SK-N-SH treated with all-trans-retinoic acid at 6 μM for 48 hours (cell line): ENCODE measurements around the gene MBD5.

Experiments used
- ATAC-seq: fragments of 200-7000 bp; cut with Tn5 transposase; 3 replicates; pipeline ENCODE4 v1.9.1; 2020; ENCODE audit warnings: mild to moderate bottlenecking, moderate library complexity
- ARNTL ChIP-seq: fragments of 450-650 bp; formaldehyde crosslinking; IDR thresholded peaks from 2 replicates; pipeline ENCODE4 v1.5.0; 2020; ENCODE audit warnings: low read depth, mild to moderate bottlenecking, moderate library complexity, borderline replicate concordance
- BACH2 ChIP-seq: fragments of 250-450 bp; sonication (Bioruptor Pico); IDR thresholded peaks from 2 replicates; pipeline ENCODE4 v1.9.0; 2021; ENCODE audit warnings: mild to moderate bottlenecking, borderline replicate concordance
- CREB5 ChIP-seq: fragments of 250-450 bp; sonication (Bioruptor Pico); IDR thresholded peaks from 2 replicates; pipeline ENCODE4 v1.5.1; 2020; ENCODE audit warnings: low read depth, mild to moderate bottlenecking, moderate library complexity
- CSDC2 ChIP-seq: fragments of 250-450 bp; sonication (Bioruptor Pico); IDR thresholded peaks from 2 replicates; pipeline ENCODE4 v1.5.0; 2020; ENCODE audit warnings: mild to moderate bottlenecking, moderate library complexity
- CSRNP3 ChIP-seq: fragments of 250-450 bp; sonication (Bioruptor Pico); IDR thresholded peaks from 2 replicates; pipeline ENCODE4 v1.5.1; 2021; ENCODE audit warnings: mild to moderate bottlenecking, moderate library complexity
- ESRRG ChIP-seq: fragments of 250-450 bp; sonication (Bioruptor Pico); IDR thresholded peaks from 2 replicates; pipeline ENCODE4 v1.6.1; 2021; ENCODE audit warnings: mild to moderate bottlenecking
- GLIS3 ChIP-seq: fragments of 250-450 bp; sonication (Bioruptor Pico); IDR thresholded peaks from 2 replicates; pipeline ENCODE4 v1.5.0; 2020; ENCODE audit warnings: mild to moderate bottlenecking, moderate library complexity
- ISL1 ChIP-seq: fragments of 250-450 bp; sonication (Bioruptor Pico); IDR thresholded peaks from 2 replicates; pipeline ENCODE4 v2.1.2; 2022; ENCODE audit warnings: mild to moderate bottlenecking, moderate library complexity
- OSR1 ChIP-seq: fragments of 250-450 bp; sonication (Bioruptor Pico); IDR thresholded peaks from 2 replicates; pipeline ENCODE4 v1.8.0; 2022; ENCODE audit warnings: moderate library complexity, mild to moderate bottlenecking, inconsistent platforms
- POU6F1 ChIP-seq: fragments of 250-450 bp; sonication (Bioruptor Pico); IDR thresholded peaks from 2 replicates; pipeline ENCODE4 v1.8.0; 2021; ENCODE audit warnings: low read depth, mild to moderate bottlenecking, moderate library complexity, borderline replicate concordance
- PPARA ChIP-seq: fragments of 250-450 bp; sonication (Bioruptor Pico); IDR thresholded peaks from 2 replicates; pipeline ENCODE4 v1.5.0; 2020; ENCODE audit warnings: mild to moderate bottlenecking, borderline replicate concordance
- SNAI2 ChIP-seq: fragments of 250-450 bp; sonication (Bioruptor Pico); IDR thresholded peaks from 2 replicates; pipeline ENCODE4 v1.5.0; 2020; ENCODE audit warnings: mild to moderate bottlenecking, moderate library complexity
- TCF4 ChIP-seq: fragments of 250-450 bp; sonication (Bioruptor Pico); IDR thresholded peaks from 2 replicates; pipeline ENCODE4 v1.8.0; 2021; ENCODE audit warnings: mild to moderate bottlenecking, moderate library complexity, borderline replicate concordance
- TOX ChIP-seq: fragments of 250-450 bp; sonication (Bioruptor Pico); IDR thresholded peaks from 2 replicates; pipeline ENCODE4 v1.8.0; 2021; ENCODE audit warnings: mild to moderate bottlenecking, moderate library complexity, borderline replicate concordance
- ZC3H10 ChIP-seq: fragments of 250-450 bp; sonication (Bioruptor Pico); IDR thresholded peaks from 2 replicates; pipeline ENCODE4 v1.5.1; 2021; ENCODE audit warnings: mild to moderate bottlenecking, moderate library complexity
- ZFP3 ChIP-seq: fragments of 250-450 bp; sonication (Bioruptor Pico); IDR thresholded peaks from 2 replicates; pipeline ENCODE4 v1.5.0; 2020; ENCODE audit warnings: mild to moderate bottlenecking, moderate library complexity
- ZFP30 ChIP-seq: fragments of 450-650 bp; formaldehyde crosslinking; IDR thresholded peaks from 2 replicates; pipeline ENCODE4 v1.5.0; 2022; ENCODE audit warnings: mild to moderate bottlenecking, moderate library complexity
- ZNF565 ChIP-seq: fragments of 450-650 bp; formaldehyde crosslinking; conservative IDR thresholded peaks from 2 replicates; pipeline ENCODE4 v1.5.0; 2020; ENCODE audit warnings: low read depth, mild to moderate bottlenecking, moderate library complexity
- ZNF70 ChIP-seq: fragments of 450-650 bp; formaldehyde crosslinking; IDR thresholded peaks from 2 replicates; pipeline ENCODE4 v1.5.0; 2020; ENCODE audit warnings: mild to moderate bottlenecking, moderate library complexity
- ZNF8 ChIP-seq: fragments of 450-650 bp; formaldehyde crosslinking; IDR thresholded peaks from 2 replicates; pipeline ENCODE4 v1.5.0; 2020; ENCODE audit warnings: mild to moderate bottlenecking, moderate library complexity
- TF ChIP-seq, protein P1 (sequence below): fragments of 250-450 bp; sonication (Bioruptor Pico); IDR thresholded peaks from 2 replicates; pipeline ENCODE4 v1.5.0; 2020; ENCODE audit warnings: mild to moderate bottlenecking, moderate library complexity
- TF ChIP-seq, protein P2 (sequence below): fragments of 250-450 bp; sonication (Bioruptor Pico); IDR thresholded peaks from 2 replicates; pipeline ENCODE4 v1.8.0; 2020; ENCODE audit warnings: mild to moderate bottlenecking, moderate library complexity, borderline replicate concordance

The MBD5 gene

GRCh38 chr2:148459377-148459778, 438.5 kb downstream of the MBD5 start:
- peak; percentile 65 for ATAC-seq
- TF ChIP-seq ZFP30 (CRISPR knock-in tag) (no peak), ISL1 (CRISPR knock-in tag) (peak; percentile 60; the same call in 1 of the 2 replicates), CSRNP3 (no peak), ZNF70 (CRISPR knock-in tag) (no peak)
- TF ChIP-seq, all 23 proteins: peak for 1

GRCh38 chr2:148461876-148462275, 441.0 kb downstream of the MBD5 start:
- ATAC-seq: no peak
- TF ChIP-seq PPARA (CRISPR knock-in tag): no peak
- TF ChIP-seq TCF4 (CRISPR knock-in tag): no peak
- TF ChIP-seq ZNF8 (CRISPR knock-in tag): no peak
- TF ChIP-seq ESRRG (CRISPR knock-in tag): no peak
- no peak for TF ChIP-seq ZC3H10 (CRISPR knock-in tag)
- TF ChIP-seq ARNTL: no peak
- TF ChIP-seq, protein P1, sequence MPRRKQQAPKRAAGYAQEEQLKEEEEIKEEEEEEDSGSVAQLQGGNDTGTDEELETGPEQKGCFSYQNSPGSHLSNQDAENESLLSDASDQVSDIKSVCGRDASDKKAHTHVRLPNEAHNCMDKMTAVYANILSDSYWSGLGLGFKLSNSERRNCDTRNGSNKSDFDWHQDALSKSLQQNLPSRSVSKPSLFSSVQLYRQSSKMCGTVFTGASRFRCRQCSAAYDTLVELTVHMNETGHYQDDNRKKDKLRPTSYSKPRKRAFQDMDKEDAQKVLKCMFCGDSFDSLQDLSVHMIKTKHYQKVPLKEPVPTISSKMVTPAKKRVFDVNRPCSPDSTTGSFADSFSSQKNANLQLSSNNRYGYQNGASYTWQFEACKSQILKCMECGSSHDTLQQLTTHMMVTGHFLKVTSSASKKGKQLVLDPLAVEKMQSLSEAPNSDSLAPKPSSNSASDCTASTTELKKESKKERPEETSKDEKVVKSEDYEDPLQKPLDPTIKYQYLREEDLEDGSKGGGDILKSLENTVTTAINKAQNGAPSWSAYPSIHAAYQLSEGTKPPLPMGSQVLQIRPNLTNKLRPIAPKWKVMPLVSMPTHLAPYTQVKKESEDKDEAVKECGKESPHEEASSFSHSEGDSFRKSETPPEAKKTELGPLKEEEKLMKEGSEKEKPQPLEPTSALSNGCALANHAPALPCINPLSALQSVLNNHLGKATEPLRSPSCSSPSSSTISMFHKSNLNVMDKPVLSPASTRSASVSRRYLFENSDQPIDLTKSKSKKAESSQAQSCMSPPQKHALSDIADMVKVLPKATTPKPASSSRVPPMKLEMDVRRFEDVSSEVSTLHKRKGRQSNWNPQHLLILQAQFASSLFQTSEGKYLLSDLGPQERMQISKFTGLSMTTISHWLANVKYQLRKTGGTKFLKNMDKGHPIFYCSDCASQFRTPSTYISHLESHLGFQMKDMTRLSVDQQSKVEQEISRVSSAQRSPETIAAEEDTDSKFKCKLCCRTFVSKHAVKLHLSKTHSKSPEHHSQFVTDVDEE (CRISPR knock-in tag): no peak
- TF ChIP-seq, protein P2, sequence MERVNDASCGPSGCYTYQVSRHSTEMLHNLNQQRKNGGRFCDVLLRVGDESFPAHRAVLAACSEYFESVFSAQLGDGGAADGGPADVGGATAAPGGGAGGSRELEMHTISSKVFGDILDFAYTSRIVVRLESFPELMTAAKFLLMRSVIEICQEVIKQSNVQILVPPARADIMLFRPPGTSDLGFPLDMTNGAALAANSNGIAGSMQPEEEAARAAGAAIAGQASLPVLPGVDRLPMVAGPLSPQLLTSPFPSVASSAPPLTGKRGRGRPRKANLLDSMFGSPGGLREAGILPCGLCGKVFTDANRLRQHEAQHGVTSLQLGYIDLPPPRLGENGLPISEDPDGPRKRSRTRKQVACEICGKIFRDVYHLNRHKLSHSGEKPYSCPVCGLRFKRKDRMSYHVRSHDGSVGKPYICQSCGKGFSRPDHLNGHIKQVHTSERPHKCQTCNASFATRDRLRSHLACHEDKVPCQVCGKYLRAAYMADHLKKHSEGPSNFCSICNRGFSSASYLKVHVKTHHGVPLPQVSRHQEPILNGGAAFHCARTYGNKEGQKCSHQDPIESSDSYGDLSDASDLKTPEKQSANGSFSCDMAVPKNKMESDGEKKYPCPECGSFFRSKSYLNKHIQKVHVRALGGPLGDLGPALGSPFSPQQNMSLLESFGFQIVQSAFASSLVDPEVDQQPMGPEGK: no peak
- TF ChIP-seq GLIS3 (CRISPR knock-in tag): no peak
- no peak for TF ChIP-seq ZFP3 (CRISPR knock-in tag)
- TF ChIP-seq OSR1 (CRISPR knock-in tag): no peak
- no peak for TF ChIP-seq ISL1 (CRISPR knock-in tag)
- no peak for TF ChIP-seq ZFP30 (CRISPR knock-in tag)
- no peak for TF ChIP-seq CREB5 (CRISPR knock-in tag)
- no peak for TF ChIP-seq CSDC2 (CRISPR knock-in tag)
- TF ChIP-seq ZNF70 (CRISPR knock-in tag): no peak
- TF ChIP-seq BACH2 (CRISPR knock-in tag): no peak
- TF ChIP-seq SNAI2 (CRISPR knock-in tag): no peak
- no peak for TF ChIP-seq TOX
- TF ChIP-seq, all 23 proteins: peak for 0

- ATAC-seq: no peak
- TF ChIP-seq ARNTL (no peak), ZFP3 (CRISPR knock-in tag) (no peak), ZNF565 (CRISPR knock-in tag) (no peak), CREB5 (CRISPR knock-in tag) (no peak), ISL1 (CRISPR knock-in tag) (no peak), GLIS3 (CRISPR knock-in tag) (no peak), TCF4 (CRISPR knock-in tag) (no peak), PPARA (CRISPR knock-in tag) (no peak), BACH2 (CRISPR knock-in tag) (no peak), POU6F1 (CRISPR knock-in tag) (no peak), OSR1 (CRISPR knock-in tag) (no peak), CSRNP3 (no peak), ZC3H10 (CRISPR knock-in tag) (no peak), ZFP30 (CRISPR knock-in tag) (no peak), ZNF8 (CRISPR knock-in tag) (no peak)
- TF ChIP-seq, protein P1 (CRISPR knock-in tag): no peak
Observed at GRCh38 chr2:148475626-148476025, 454.7 kb downstream of the MBD5 start.
